HG03045 (cell line): ENCODE measurements around the gene FBXO47.

ENCODE experiments used
- ATAC-seq: cut with Tn5 transposase; IDR thresholded peaks from one replicate; pipeline ENCODE4 v1.9.1; 2021; ENCODE audit warnings: mild to moderate bottlenecking, moderate library complexity; ENCODE audit not compliant: unreplicated experiment

The FBXO47 gene

GRCh38 chr17:38967290-38967738 is at the start of gene FBXO47:
TSS of gene FBXO47 (minus strand) at chr17:38967403. CDS start at chr17:38963025, 4,378 bp downstream.
- ATAC-seq: no peak

- ATAC-seq: no peak
Observed at GRCh38 chr17:39016193-39017153, 49.3 kb upstream of the FBXO47 start.

GRCh38 chr17:39015546-39015935 is 48.3 kb upstream of the FBXO47 start:
- ATAC-seq: no peak

- ATAC-seq: no peak
Observed at GRCh38 chr17:39014795-39015545, 47.8 kb upstream of the FBXO47 start.

GRCh38 chr17:39014044-39014794 is 47.0 kb upstream of the FBXO47 start:
- no peak for ATAC-seq

GRCh38 chr17:39012725-39013124 is 45.5 kb upstream of the FBXO47 start:
- ATAC-seq: no peak

GRCh38 chr17:39011907-39012468 is 44.8 kb upstream of the FBXO47 start:
- ATAC-seq: no peak

- ATAC-seq: no peak
Observed at GRCh38 chr17:39009581-39010001, 42.4 kb upstream of the FBXO47 start.

GRCh38 chr17:39008633-39009032 is 41.4 kb upstream of the FBXO47 start:
- ATAC-seq: no peak

- ATAC-seq: no peak
Observed at GRCh38 chr17:39002991-39003715, 36.0 kb upstream of the FBXO47 start.

GRCh38 chr17:39001703-39002637 is 34.8 kb upstream of the FBXO47 start:
- ATAC-seq: no peak

- no peak for ATAC-seq
Observed at GRCh38 chr17:39000021-39000601, 32.9 kb upstream of the FBXO47 start.

- no peak for ATAC-seq
Observed at GRCh38 chr17:38996660-38997337, 29.6 kb upstream of the FBXO47 start.

GRCh38 chr17:38994026-38994425 is 26.8 kb upstream of the FBXO47 start:
- ATAC-seq: no peak

GRCh38 chr17:38984666-38985065 is 17.5 kb upstream of the FBXO47 start:
- ATAC-seq: no peak

GRCh38 chr17:38982858-38983746 is 15.9 kb upstream of the FBXO47 start:
- ATAC-seq: no peak

- ATAC-seq: no peak
Observed at GRCh38 chr17:38981636-38982035, 14.4 kb upstream of the FBXO47 start.
